Amniotic epithelial cell (primary cell): ENCODE measurements around the gene ADH7.
A peak's percentile ranks its signal among the peaks of the same experiment; 100 is the strongest.

Experiments used
- DNase-seq: peaks from one replicate; pipeline ENCODE4 v3.0.0-alpha.2; 2010; ENCODE audit warnings: low read depth

The ADH7 gene

DNA sequence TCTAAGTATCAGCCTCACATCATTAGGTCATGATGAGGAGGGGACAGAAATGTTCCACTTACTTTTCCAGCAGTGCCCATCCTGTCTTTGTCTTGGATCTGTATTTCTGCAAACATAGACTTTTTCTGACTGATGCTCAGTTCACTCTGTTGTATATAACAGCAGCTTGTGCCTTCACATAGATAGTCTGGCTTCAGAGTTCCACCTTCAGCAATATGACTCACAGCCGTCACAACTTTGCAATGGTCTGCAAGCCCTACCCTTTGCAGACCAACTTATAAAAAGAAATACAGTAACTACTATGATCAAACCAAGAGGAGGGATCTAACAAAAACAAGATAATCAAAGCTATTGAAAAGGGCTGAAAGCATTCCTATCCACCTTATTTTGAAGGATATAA lies at the start of gene ADH7:
ADH7 (minus strand) TSS at position 189 of the 400 bp plus-strand sequence; CDS start at position 80, 109 bp downstream.
- DNase-seq: no peak

DNA sequence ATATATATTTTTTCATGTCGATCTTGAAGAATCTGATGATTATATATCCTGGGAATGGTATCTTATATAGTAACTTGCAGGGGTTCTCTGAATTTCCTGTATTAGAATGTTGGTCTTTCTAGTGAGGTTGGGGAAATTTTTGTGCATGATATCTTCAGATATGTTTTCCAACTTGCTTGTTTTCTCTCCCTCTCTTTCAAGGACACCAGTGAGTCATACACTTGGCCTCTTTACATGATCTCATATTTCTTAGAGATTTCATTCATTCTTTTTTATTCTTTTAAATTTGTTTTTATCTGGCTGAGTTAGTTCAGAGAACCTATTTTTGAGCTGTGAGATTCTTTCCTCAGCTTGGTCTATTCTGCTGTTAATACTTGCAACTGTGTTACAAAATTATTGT lies 48.5 kb upstream of the ADH7 start:
- DNase-seq: peak; percentile 34

DNA sequence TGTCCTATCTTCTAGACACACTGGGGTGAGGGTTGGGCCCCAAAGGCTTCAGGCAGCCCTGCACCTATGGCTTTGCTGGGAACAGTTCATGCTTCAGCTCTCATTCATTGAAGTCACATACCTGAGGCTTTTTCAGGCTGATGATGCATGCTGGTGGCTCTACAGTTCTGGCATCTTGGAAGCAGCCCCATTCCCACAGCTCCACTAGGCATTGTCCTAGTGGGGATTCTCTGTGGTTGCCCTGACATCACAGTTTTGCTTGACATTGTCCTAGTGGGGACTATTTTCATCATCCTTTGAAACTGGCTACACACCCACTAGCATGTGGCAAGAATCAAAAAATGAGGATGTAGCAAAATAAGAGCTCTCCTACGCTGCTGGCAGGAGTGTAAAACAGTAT lies 38.0 kb upstream of the ADH7 start:
- DNase-seq: peak; percentile 2

- no peak for DNase-seq
These were observed 36.8 kb upstream of the ADH7 start for GRCh38 chr4:99471896-99472295.

GRCh38 chr4:99471349-99471748 lies 36.2 kb upstream of the ADH7 start:
- DNase-seq: no peak

DNA sequence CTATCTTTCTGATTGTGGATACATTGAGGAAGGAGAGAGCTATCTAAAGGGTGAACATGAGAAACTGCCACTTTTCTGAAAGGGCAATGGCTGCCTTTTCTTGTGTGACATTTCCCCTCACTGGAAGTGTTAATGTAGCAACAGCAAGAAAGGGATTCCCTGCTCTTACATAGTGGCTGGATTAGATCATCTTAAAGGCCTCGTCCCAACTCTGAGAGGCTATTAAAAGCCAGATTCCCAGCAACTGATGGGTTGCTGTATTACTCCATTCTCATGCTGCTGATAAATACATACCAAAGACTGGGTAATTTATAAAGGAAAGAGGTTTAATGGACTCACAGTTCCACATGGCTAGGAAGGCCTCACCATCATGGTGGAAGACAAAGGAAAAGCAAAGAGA lies 33.7 kb upstream of the ADH7 start:
- DNase-seq: no peak

- no peak for DNase-seq
These were observed 32.7 kb upstream of the ADH7 start for GRCh38 chr4:99467887-99468286.

GRCh38 chr4:99463566-99463965 lies 28.4 kb upstream of the ADH7 start:
- DNase-seq: no peak

DNA sequence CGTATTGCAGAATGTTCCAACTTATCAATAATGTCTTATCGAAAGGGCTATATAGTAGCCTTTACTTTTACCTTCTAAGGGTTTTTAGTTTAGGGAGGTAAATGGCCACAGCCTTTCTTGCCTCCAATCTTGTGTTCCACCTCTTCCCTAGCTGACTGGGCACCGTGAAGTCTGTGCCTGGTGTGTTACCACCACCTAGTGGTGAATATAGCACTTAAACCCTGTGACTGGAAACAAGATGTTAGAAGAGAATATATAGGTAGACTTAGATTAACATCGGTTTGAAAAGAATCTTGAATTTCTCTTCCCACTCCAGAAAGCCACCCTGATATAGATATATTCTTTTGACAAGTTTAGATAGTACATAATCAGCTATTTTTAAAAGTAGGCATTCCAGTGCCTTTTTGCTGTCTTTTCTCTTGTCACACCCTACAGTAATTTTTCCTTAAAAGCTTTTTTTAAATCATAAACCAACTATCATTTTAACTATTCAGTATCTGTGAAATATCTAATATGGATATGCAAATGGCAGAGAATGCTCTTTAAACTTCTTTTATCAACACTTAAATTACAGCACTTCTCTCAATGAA lies 27.8 kb upstream of the ADH7 start:
- DNase-seq: peak; percentile 59

GRCh38 chr4:99461623-99462401 lies 26.7 kb upstream of the ADH7 start:
- DNase-seq: no peak

DNA sequence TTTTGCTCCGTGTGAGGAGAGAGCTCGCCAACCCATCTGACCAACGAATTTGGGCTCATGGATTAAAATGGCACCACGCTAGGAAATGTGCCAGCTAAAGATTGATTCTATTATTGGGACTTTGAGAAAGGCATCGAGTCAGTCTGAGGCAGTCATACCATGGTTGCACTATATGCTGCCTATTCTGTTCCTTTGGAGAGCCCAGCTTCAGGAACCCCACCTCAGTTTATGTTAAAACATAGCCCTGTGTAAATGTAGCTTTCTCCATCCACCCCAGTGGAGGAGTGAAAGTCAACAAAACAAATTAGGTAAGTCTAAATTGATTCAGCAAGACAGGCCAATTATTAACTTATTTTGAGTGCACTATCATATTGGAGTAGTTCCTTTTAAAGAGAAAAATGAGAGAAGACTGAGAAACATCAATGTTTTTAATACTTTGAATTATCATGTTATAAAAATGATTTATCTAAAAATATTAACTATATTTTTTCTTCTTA lies 24.5 kb upstream of the ADH7 start:
- DNase-seq: no peak

- peak; percentile 21 for DNase-seq
These were observed 23.8 kb upstream of the ADH7 start for GRCh38 chr4:99458911-99459447.

- DNase-seq: no peak
These were observed 22.5 kb upstream of the ADH7 start for GRCh38 chr4:99457676-99458075.

DNA sequence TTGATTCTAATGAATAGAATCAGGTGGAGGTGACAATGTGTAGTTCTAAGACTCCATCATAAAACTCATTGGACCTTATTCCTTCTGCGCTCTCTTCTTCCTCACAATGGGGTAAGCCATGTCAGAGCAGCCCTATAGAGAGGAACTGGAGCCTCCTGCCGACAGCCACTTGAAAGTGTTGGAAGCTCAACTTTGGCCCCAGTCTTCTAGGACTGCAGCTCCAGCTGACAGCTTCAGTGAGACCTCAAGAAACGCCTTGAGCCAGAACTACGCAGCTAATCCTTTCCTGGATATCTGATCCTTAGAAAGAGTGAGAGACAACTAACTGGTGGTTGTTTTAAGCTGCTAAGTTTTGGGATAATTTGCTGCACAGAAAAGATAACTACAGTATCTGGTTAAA lies 22.1 kb upstream of the ADH7 start:
- no peak for DNase-seq

GRCh38 chr4:99447513-99447912 lies 12.4 kb upstream of the ADH7 start:
- no peak for DNase-seq

- DNase-seq: peak; percentile 29
These were observed 11.9 kb upstream of the ADH7 start for GRCh38 chr4:99447079-99447478.

GRCh38 chr4:99438405-99438780 lies 3.3 kb upstream of the ADH7 start:
- no peak for DNase-seq

DNA sequence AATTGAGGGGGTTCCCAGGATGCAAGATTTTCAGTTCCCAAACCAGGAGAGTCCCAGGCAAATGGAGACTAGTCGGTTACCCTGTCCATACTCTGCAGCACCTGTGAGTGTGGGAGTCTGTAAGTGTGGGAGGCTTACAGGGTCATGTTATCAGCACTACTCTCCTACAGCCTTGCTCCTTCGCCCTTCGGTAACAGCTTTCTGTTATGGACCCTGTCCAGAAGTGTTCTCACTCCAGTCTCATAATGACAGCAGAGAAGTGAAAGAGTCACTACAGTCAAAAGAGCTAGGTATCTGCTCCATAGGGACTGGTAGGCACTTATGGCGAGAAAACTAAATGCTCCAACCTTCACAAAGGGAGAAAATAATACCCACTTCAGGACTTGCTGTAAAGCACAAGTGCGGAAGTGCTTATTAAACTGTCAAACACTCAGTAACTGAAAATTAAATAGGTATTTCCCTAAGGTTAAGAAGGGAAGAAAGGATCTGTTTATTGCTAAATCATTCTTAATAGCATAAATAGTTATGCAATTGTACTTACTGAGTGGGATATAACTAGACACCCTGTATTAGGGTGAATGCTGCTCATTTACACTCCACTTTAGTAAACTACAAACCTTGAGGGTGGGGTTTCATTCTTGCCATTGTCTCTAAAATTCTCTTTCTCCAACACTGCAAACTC lies 2.7 kb upstream of the ADH7 start:
- no peak for DNase-seq

DNA sequence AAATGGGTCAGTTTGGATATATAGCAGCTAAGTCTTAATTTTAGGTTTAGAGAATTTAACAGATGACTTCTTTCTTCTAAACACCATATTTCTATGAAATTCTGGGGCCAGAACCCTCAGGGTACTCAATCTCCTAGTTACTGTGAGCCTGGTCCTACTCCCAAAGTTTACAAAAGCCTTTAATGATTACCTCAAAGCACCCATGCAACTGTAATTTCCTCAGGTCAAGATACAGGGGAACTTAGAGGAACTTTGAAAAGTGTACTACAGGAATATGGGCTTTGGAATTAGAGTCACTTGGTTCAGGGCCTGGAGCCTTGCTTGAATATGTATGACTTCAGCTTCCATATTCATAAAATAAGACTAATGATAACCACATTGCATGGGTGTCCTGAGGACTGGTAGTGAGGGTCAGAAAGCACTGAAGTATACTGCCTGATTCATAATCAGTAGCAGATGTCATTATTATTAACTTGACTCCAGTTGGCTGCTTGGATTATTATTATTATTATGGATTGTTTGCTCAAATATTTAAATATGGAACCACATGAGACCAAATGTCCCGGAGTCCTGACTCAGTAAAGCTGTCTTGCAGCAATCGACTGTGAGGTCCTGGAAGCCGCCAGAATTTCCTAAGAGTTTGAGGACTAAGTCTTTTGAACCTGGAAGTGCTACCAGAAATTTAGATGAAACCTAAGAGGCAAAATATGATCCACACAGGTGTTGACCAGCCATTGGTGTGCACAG lies 2.0 kb upstream of the ADH7 start:
- no peak for DNase-seq

GRCh38 chr4:99436462-99436861 lies 1.3 kb upstream of the ADH7 start:
- DNase-seq: no peak

DNA sequence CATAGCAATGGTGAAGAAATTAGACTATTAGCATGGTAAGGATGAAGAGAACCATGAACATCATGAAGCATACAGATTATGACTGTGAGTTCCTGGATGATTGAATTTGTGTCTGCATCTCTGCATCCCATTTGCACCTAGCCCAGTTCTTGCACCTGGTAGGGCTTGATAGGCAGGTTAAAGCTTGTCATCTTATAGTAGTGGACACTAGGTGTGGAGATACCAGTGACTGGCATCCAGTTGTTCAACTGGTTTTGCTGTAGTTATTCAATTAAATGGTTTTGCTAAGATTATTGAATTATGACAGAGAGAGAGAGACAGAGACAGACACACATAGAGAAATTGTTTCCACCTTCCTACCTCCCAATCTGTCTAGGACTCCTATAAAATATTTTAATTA lies 5.0 kb downstream of the ADH7 start:
- DNase-seq: no peak

DNA sequence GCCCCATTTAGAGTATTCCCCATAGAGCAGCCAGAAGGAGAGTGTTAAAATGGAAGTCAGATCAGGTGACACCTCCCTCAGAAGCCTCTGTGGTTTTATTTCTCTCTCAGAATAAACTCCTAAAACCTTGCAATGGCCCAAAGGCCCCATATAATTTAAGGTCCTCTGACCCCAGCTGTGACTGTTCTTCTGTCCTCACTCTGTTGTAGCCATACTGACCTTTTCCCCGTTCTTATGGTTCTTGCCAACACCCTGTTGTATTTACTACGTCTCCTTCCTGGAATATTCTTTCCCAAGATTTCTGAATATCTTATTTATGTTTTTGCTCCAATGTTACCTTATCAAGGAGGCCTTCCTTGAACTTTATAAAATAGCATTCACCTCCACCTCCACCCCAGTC lies 18.0 kb downstream of the ADH7 start:
- DNase-seq: no peak
